Measurements from ENCODE around the gene FLNA.

FLNA gene

GRCh38 chrX:154300816-154301215 is 73.6 kb downstream of the FLNA start:
- DNase-seq = no peak

Data from NCI-H748 treated with DMSO at 0.1 percent for 48 hours (cell line).